ENCODE measurements around the gene UROD.

The UROD gene

GRCh38 chr1:45014321-45015028, 2.4 kb downstream of the UROD start:
- no peak overlapping the region for H3K4me3 ChIP-seq (ENCODE audit: low read depth, low read length)
- TF ChIP-seq CTCF (IDR thresholded peaks at IDR 0.05; ENCODE audit: borderline replicate concordance, insufficient read depth, low read depth, low read length), result peak; percentile 91

DNA sequence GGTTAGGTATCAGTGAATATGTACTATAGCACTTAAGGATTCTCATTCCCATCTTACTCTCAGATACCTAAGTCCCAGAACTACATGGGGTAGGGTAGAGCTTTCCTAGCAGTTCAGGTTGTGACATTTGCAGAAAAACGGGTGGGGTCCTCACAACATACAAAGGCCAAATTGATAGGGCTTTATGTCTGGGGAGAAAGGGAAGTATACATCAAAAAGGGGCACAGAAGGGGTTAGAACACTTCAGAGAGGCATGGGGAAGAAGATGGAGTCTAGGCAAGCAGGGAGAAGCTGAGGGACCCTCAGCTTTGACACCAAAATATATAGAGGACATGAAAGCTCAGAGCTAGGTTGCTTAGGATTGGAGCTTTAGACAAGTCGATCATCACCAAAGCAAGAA, 3.6 kb downstream of the UROD start:
- H3K4me3 ChIP-seq (ENCODE audit: low read depth, low read length), result no peak overlapping the region
- no peak for TF ChIP-seq CTCF (IDR thresholded peaks at IDR 0.05; ENCODE audit: borderline replicate concordance, insufficient read depth, low read depth, low read length)

DNA sequence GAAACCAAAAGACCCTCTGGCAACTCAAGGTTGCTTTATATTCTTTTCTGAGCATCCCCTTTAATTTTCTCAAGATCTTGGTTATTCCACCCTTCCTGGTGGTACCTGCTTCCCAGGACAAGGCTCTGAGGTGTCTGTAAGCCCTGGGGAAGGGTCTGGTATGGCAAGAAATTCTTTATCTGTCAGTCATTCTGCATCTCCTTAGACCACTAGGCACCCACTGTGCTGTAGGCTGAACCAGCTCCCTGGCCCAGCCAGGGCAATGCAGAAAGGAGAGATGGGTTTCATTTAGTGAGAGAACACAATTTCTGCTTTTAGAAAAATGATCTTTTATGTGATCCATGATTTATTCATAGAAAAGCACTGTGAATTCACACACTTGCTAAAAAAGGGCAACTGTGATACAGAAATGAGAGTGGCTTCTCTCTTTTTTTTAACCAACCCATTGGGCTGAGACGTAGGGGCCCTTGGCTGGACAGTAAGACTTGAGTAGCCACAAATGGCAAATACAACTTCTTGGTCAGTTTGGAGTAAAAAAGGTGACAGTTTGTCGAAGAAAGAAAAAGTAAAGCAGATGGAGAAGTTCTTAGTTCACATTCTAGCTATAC, 4.1 kb downstream of the UROD start:
- no peak overlapping the region for H3K4me3 ChIP-seq (ENCODE audit: low read depth, low read length)
- no peak for TF ChIP-seq CTCF (IDR thresholded peaks at IDR 0.05; ENCODE audit: borderline replicate concordance, insufficient read depth, low read depth, low read length)

DNA sequence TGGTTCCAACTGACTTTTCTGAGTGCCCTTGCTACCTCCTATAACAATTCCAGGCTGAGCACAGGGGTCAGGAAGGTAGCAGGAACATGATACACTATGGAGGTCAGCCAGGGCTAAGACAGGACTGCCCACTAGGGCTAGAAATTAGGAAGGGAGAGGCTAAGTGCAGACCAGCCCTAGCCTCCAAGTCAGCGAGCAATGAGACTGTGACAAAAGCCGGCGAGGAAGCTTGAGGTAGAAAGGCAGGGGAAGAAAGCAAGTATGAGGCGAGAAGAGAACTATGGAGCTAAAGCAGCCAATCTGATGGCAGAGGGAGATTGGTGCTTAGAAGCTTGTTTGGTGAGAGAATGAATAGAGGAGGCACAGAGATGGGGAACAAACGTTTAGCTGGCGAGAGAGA, 4.7 kb downstream of the UROD start:
- H3K4me3 ChIP-seq (ENCODE audit: low read depth, low read length), result no peak overlapping the region
- TF ChIP-seq CTCF (IDR thresholded peaks at IDR 0.05; ENCODE audit: borderline replicate concordance, insufficient read depth, low read depth, low read length), result no peak

GRCh38 chr1:45018599-45019230, 6.7 kb downstream of the UROD start:
- TF ChIP-seq CTCF (IDR thresholded peaks at IDR 0.05; ENCODE audit: borderline replicate concordance, insufficient read depth, low read depth, low read length), result peak; percentile 89
- no peak overlapping the region for H3K4me3 ChIP-seq (ENCODE audit: low read depth, low read length)

- TF ChIP-seq CTCF (IDR thresholded peaks at IDR 0.05; ENCODE audit: borderline replicate concordance, insufficient read depth, low read depth, low read length), result no peak
- no peak overlapping the region for H3K4me3 ChIP-seq (ENCODE audit: low read depth, low read length)
Observed at GRCh38 chr1:45023663-45024062, 11.6 kb downstream of the UROD start.

DNA sequence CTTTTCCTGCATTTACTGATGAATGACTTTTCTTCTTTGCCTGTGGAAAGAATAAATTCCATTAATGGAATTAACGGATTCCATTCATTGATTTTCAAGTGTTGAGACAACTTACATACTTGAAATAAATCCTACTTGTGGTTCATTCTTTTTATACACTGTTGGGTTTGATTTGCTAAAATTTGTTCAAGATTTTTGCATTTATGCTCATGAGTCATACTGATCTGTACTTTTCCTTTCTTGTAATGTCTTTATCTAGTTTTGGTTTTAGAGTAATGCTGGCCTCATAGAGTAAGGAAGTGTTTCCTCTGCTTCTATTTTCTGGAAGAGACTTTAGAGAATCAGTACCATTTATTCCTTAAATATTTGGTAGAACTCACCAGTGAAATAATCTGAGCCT, 14.4 kb downstream of the UROD start:
- H3K4me3 ChIP-seq (ENCODE audit: low read depth, low read length), result no peak overlapping the region
- no peak for TF ChIP-seq CTCF (IDR thresholded peaks at IDR 0.05; ENCODE audit: borderline replicate concordance, insufficient read depth, low read depth, low read length)

All from GM12875 (cell line).